Heart left ventricle (tissue), 13 donors: ENCODE measurements around the gene SIGLEC5.

Experiments
- CTCF ChIP-seq, 12 donors: fragments of 200-600 bp; sonication (generic) in 4 of 12; IDR thresholded peaks; one replicate each; pipeline versions ENCODE4 v1.5.0 to v1.8.0; 2018 to 2022; ENCODE audit warnings: antibody characterized with exemption in 12 of 12, mild to moderate bottlenecking in 5 of 12
- POLR2A ChIP-seq, 2 donors: fragments of 450-650 bp; IDR thresholded peaks; one replicate each; pipeline ENCODE4 v1.6.1; 2017; ENCODE audit warnings: antibody characterized with exemption in 2 of 2, mild to moderate bottlenecking in 2 of 2, moderate library complexity in 2 of 2
- donor health status: ischemic (EF 13 %, LVEDD 7.1; RV severe dilation, severe dysfunction).
- donor health status: DM: no; HTN: yes; CAD: no.
- donor health status: DM: no; HTN: no; CAD: no.
- donor health status: ischemic (EF 25% LVEDD 6.9; RV normal size, moderate dysfunction).
- donor health status: ischemic (EF 25% LVEDD 5.7; RV mildly dilated, moderate dysfunction).
- donor health status: ischemic (EF 35%, LVEDD 5.7; RV mildly dilated, moderate dysfunction).
- donor health status: nonischemic (EF 11% LVEDD 7.7; RV severe dilation, severe dysfunction).
- donor health status: DM: yes; HTN: yes; CAD: no.
- donor health status: PGD.
- donor health status: ischemic (EF 29% LVEDD 5.4; RV normal size, mild dysfunction).
- donor health status: nonischemic (EF 23%, LVEDD 6.1; RV moderate dilation, normal function).

- TF ChIP-seq CTCF (IDR thresholded peaks at IDR 0.05) (no peak), POLR2A (IDR thresholded peaks at IDR 0.05) (no peak)
These were observed 44.0 kb downstream of the SIGLEC5 start for GRCh38 chr19:51586103-51586728.
